ENCODE data around the gene ITPR2. TPM values are rescaled to one million over a fixed set of nuclear protein-coding genes. Genes with fewer than 3 reads are reported as not detected.
"Not testable (repeated sequence)": the region's sequence is repeated elsewhere in the genome, so short reads cannot be mapped to it uniquely, and the experiment has no call there.

The ITPR2 gene
- total RNA-seq, 1 experiment from 2014 or later: 19.2 TPM

- DNase-seq (ENCODE audit: low read depth): no peak
These were observed 491.5 kb downstream of the ITPR2 start for GRCh38 chr12:26341491-26341890.

GRCh38 chr12:26340649-26341048, 492.3 kb downstream of the ITPR2 start:
- peak; percentile 52 for DNase-seq (ENCODE audit: low read depth)

- DNase-seq (ENCODE audit: low read depth): no peak
These were observed 493.0 kb downstream of the ITPR2 start for GRCh38 chr12:26339976-26340375.

GRCh38 chr12:26338586-26339572, 494.1 kb downstream of the ITPR2 start:
- DNase-seq (ENCODE audit: low read depth): peak; percentile 81

GRCh38 chr12:26335651-26336050, 497.3 kb downstream of the ITPR2 start:
- DNase-seq (ENCODE audit: low read depth): no peak

GRCh38 chr12:26334621-26335124, 498.3 kb downstream of the ITPR2 start:
- DNase-seq (ENCODE audit: low read depth): no peak

GRCh38 chr12:26331960-26332359, 501.0 kb downstream of the ITPR2 start:
- DNase-seq (ENCODE audit: low read depth): no peak

- no peak for DNase-seq (ENCODE audit: low read depth)
These were observed 501.9 kb downstream of the ITPR2 start for GRCh38 chr12:26331136-26331535.

GRCh38 chr12:26327975-26328644, 504.9 kb downstream of the ITPR2 start:
- DNase-seq (ENCODE audit: low read depth): no peak

- no peak for DNase-seq (ENCODE audit: low read depth)
These were observed 509.3 kb downstream of the ITPR2 start for GRCh38 chr12:26323673-26324072.

GRCh38 chr12:26319511-26319910, 513.5 kb downstream of the ITPR2 start:
- peak; percentile 93 for DNase-seq (ENCODE audit: low read depth)

GRCh38 chr12:26318661-26319068, 514.3 kb downstream of the ITPR2 start:
- DNase-seq (ENCODE audit: low read depth): peak; percentile 86

- peak; percentile 68 for DNase-seq (ENCODE audit: low read depth)
These were observed 514.9 kb downstream of the ITPR2 start for GRCh38 chr12:26317942-26318575.

GRCh38 chr12:26314103-26314502, 518.9 kb downstream of the ITPR2 start:
- not testable (repeated sequence) for DNase-seq (ENCODE audit: low read depth)

GRCh38 chr12:26310489-26310888, 522.5 kb downstream of the ITPR2 start:
- DNase-seq (ENCODE audit: low read depth): not testable (repeated sequence)

GRCh38 chr12:26309634-26310033, 523.4 kb downstream of the ITPR2 start:
- no peak for DNase-seq (ENCODE audit: low read depth)

- DNase-seq (ENCODE audit: low read depth): no peak
These were observed 528.7 kb downstream of the ITPR2 start for GRCh38 chr12:26304273-26304672.

- no peak for DNase-seq (ENCODE audit: low read depth)
These were observed 529.6 kb downstream of the ITPR2 start for GRCh38 chr12:26303418-26303817.

- DNase-seq (ENCODE audit: low read depth): no peak
These were observed 530.2 kb downstream of the ITPR2 start for GRCh38 chr12:26302776-26303175.

GRCh38 chr12:26299751-26300150, 533.2 kb downstream of the ITPR2 start:
- DNase-seq (ENCODE audit: low read depth): no peak

- peak; percentile 83 for DNase-seq (ENCODE audit: low read depth)
These were observed 534.0 kb downstream of the ITPR2 start for GRCh38 chr12:26298785-26299621.

Data from Daoy (cell line).